MM.1S (cell line): ENCODE data around the gene FAM131C.
"Not testable (repeated sequence)": the region's sequence is repeated elsewhere in the genome, so short reads cannot be mapped to it uniquely, and the experiment has no call there.

Source experiments
- DNase-seq: peaks from one replicate; pipeline ENCODE4 v3.0.0-alpha.2; 2015
- H2AFZ ChIP-seq: fragments of 300-600 bp; sonication (generic); 2 replicates; pipeline ENCODE4 v1.6.0; 2016; ENCODE audit warnings: antibody characterized with exemption, low read length
- H3F3A ChIP-seq: fragments of 300-600 bp; sonication (generic); 2 replicates; pipeline ENCODE4 v1.6.1; 2016; ENCODE audit warnings: mild to moderate bottlenecking, antibody characterized with exemption, low read length, moderate library complexity, mixed read lengths; ENCODE audit not compliant: insufficient read depth
- H3K27ac ChIP-seq: fragments of 300-600 bp; sonication (generic); 2 replicates; pipeline ENCODE4 v1.5.1; 2016; ENCODE audit warnings: mild to moderate bottlenecking, low read length
- H3K27me3 ChIP-seq: fragments of 300-600 bp; sonication (generic); replicated peaks from 2 replicates; pipeline ENCODE4 v1.6.0; 2016; ENCODE audit warnings: low read length; ENCODE audit not compliant: insufficient read depth
- H3K36me3 ChIP-seq: fragments of 300-600 bp; sonication (generic); replicated peaks from 2 replicates; pipeline ENCODE4 v1.6.1; 2016; ENCODE audit warnings: mild to moderate bottlenecking, low read length, mixed read lengths; ENCODE audit not compliant: insufficient read depth
- H3K4me1 ChIP-seq: fragments of 300-600 bp; sonication (generic); 2 replicates; pipeline ENCODE4 v1.6.1; 2016; ENCODE audit warnings: low read length, mixed read lengths
- H3K4me2 ChIP-seq: fragments of 300-600 bp; sonication (generic); 2 replicates; pipeline ENCODE4 v1.6.0; 2016; ENCODE audit warnings: low read depth, low read length
- H3K4me3 ChIP-seq: fragments of 300-600 bp; sonication (generic); 2 replicates; pipeline ENCODE4 v1.5.1; 2016; ENCODE audit warnings: low read length, mixed read lengths
- H3K79me2 ChIP-seq: fragments of 300-600 bp; sonication (generic); 2 replicates; pipeline ENCODE4 v1.6.1; 2016; ENCODE audit warnings: mixed run types, low read length, mixed read lengths
- H3K9ac ChIP-seq: fragments of 300-600 bp; sonication (generic); 2 replicates; pipeline ENCODE4 v1.6.1; 2016; ENCODE audit warnings: low read length, mixed read lengths
- H3K9me2 ChIP-seq: fragments of 300-600 bp; sonication (generic); replicated peaks from 2 replicates; pipeline ENCODE4 v1.6.1; 2016; ENCODE audit warnings: mild to moderate bottlenecking, low read length, mixed read lengths; ENCODE audit not compliant: insufficient read depth
- H3K9me3 ChIP-seq: fragments of 300-600 bp; sonication (generic); replicated peaks from 2 replicates; pipeline ENCODE4 v1.6.1; 2016; ENCODE audit warnings: mild to moderate bottlenecking, low read length, mixed read lengths; ENCODE audit not compliant: insufficient read depth
- H4K20me1 ChIP-seq: fragments of 300-600 bp; sonication (generic); 2 replicates; pipeline ENCODE4 v1.6.1; 2016; ENCODE audit warnings: mild to moderate bottlenecking, low read length, moderate library complexity, mixed read lengths; ENCODE audit not compliant: insufficient read depth
- CTCF ChIP-seq: fragments of 300-600 bp; sonication (generic); IDR thresholded peaks from 2 replicates; pipeline ENCODE4 v1.5.1; 2016; ENCODE audit warnings: antibody characterized with exemption, low read length, mixed read lengths
- EZH2 ChIP-seq: fragments of 300-600 bp; sonication (generic); optimal IDR thresholded peaks from 2 replicates; pipeline ENCODE3; 2017; ENCODE audit warnings: low read depth, mild to moderate bottlenecking, antibody characterized with exemption, low read length, mixed read lengths
- EZH2phosphoT487 ChIP-seq: fragments of 300-600 bp; sonication (generic); IDR thresholded peaks from 2 replicates; pipeline ENCODE4 v1.6.1; 2018; ENCODE audit warnings: antibody characterized with exemption, low read length

FAM131C gene

GRCh38 chr1:16046842-16047241 lies 26.6 kb downstream of the FAM131C start:
- Histone ChIP-seq H2AFZ (no peak overlapping the region), H3K9ac (no peak overlapping the region), H3K79me2 (no peaks in the 10 kb centered on the region), H3F3A (no peaks in the 10 kb centered on the region), H3K4me1 (no peaks in the 10 kb centered on the region), H3K9me2 (no peaks in the 10 kb centered on the region), H3K27me3 (peaks cover 85% of the 10 kb centered on the region), H3K36me3 (no peaks in the 10 kb centered on the region), H3K4me2 (no peak overlapping the region), H3K4me3 (no peak overlapping the region), H3K27ac (no peak overlapping the region), H4K20me1 (no peaks in the 10 kb centered on the region), H3K9me3 (no peaks in the 10 kb centered on the region)
- TF ChIP-seq EZH2phosphoT487 (no peak), CTCF (no peak), EZH2 (no peak)
- DNase-seq, result no peak

GRCh38 chr1:16043950-16044349 lies 29.5 kb downstream of the FAM131C start:
- peaks cover 79% of the 10 kb centered on the region for H3K27me3 ChIP-seq
- H3K4me2 ChIP-seq, result no peak overlapping the region
- no peak overlapping the region for H3K27ac ChIP-seq
- no peaks in the 10 kb centered on the region for H3K79me2 ChIP-seq
- no peaks in the 10 kb centered on the region for H4K20me1 ChIP-seq
- H2AFZ ChIP-seq, result no peak overlapping the region
- H3K4me3 ChIP-seq, result no peak overlapping the region
- TF ChIP-seq EZH2phosphoT487, result no peak
- TF ChIP-seq EZH2, result no peak
- no peak for TF ChIP-seq CTCF
- H3F3A ChIP-seq, result no peaks in the 10 kb centered on the region
- H3K4me1 ChIP-seq, result no peaks in the 10 kb centered on the region
- no peaks in the 10 kb centered on the region for H3K9me2 ChIP-seq
- no peak for DNase-seq
- no peak overlapping the region for H3K9ac ChIP-seq
- H3K9me3 ChIP-seq, result no peaks in the 10 kb centered on the region
- H3K36me3 ChIP-seq, result no peaks in the 10 kb centered on the region

GRCh38 chr1:16043521-16043920 lies 29.9 kb downstream of the FAM131C start, which contains the start of gene CLCNKB:
Gene CLCNKB (plus strand): TSS chr1:16043782. CDS start chr1:16044493, 711 bp downstream.
- no peaks in the 10 kb centered on the region for H3K79me2 ChIP-seq

GRCh38 chr1:16042654-16043053 lies 30.8 kb downstream of the FAM131C start:
- peaks cover 80% of the 10 kb centered on the region for H3K27me3 ChIP-seq
- not testable (repeated sequence) for H3K36me3 ChIP-seq, H3F3A ChIP-seq, DNase-seq, H3K4me3 ChIP-seq, H3K79me2 ChIP-seq, H3K9me3 ChIP-seq, H4K20me1 ChIP-seq, H3K27ac ChIP-seq, H3K4me1 ChIP-seq, H2AFZ ChIP-seq, H3K9me2 ChIP-seq, H3K9ac ChIP-seq, H3K4me2 ChIP-seq

More at GRCh38 chr1:16043521-16043920, 29.9 kb downstream of the FAM131C start, which contains the start of gene CLCNKB:
- no peak within 1 kb of the TSS for H3K9ac ChIP-seq
- H4K20me1 ChIP-seq, result no peaks in the 10 kb centered on the region
- TF ChIP-seq EZH2, result no peak
- no peak for TF ChIP-seq EZH2phosphoT487
- no peak for TF ChIP-seq CTCF
- H3K9me3 ChIP-seq, result no peaks in the 10 kb centered on the region
- H3K4me3 ChIP-seq, result no peak within 1 kb of the TSS
- no peaks in the 10 kb centered on the region for H3K9me2 ChIP-seq
- no peak within 1 kb of the TSS for H2AFZ ChIP-seq
- H3K36me3 ChIP-seq, result no peaks in the 10 kb centered on the region
- DNase-seq, result no peak
- no peaks in the 10 kb centered on the region for H3K4me1 ChIP-seq
- H3K4me2 ChIP-seq, result no peak within 1 kb of the TSS
- no peaks in the 10 kb centered on the region for H3F3A ChIP-seq
- no peak within 1 kb of the TSS for H3K27ac ChIP-seq
- H3K27me3 ChIP-seq, result peaks cover 79% of the 10 kb centered on the region
